ENCODE results near the gene EPHB1. TPM values are rescaled to one million over a fixed set of nuclear protein-coding genes. Genes with fewer than 3 reads are reported as not detected.

EPHB1 gene
- total RNA-seq, 1 donor from 2014 or later = 0.71 TPM

- H3K4me1 Mint-ChIP-seq (ENCODE audit: low read depth) = no peaks in the 10 kb centered on the region
- intact Hi-C loops (cut with micrococcal nuclease) = no loop called here
Measured at GRCh38 chr3:134847349-134847748, 52.3 kb downstream of the EPHB1 start.

GRCh38 chr3:134849561-134849960 lies 54.5 kb downstream of the EPHB1 start:
- intact Hi-C loops (cut with micrococcal nuclease) = no loop called here
- DNase-seq (ENCODE audit: low spot score) = no peak
- Mint-ChIP-seq H3K4me3 (ENCODE audit: low read depth) (no peak overlapping the region), H3K4me1 (ENCODE audit: low read depth) (peaks cover 8% of the 10 kb centered on the region), H3K36me3 (ENCODE audit: low read depth) (no peaks in the 10 kb centered on the region), H3K9me3 (no peaks in the 10 kb centered on the region), H3K27me3 (ENCODE audit: low read depth) (no peaks in the 10 kb centered on the region), H3K27ac (no peak overlapping the region)

More at GRCh38 chr3:134847349-134847748, 52.3 kb downstream of the EPHB1 start:
- Mint-ChIP-seq H3K4me3 (ENCODE audit: low read depth) (no peak overlapping the region), H3K27me3 (ENCODE audit: low read depth) (peaks cover 10% of the 10 kb centered on the region), H3K36me3 (ENCODE audit: low read depth) (no peaks in the 10 kb centered on the region), H3K9me3 (peaks cover 17% of the 10 kb centered on the region), H3K27ac (no peak overlapping the region)
- DNase-seq (ENCODE audit: low spot score) = no peak

GRCh38 chr3:134850761-134851160 lies 55.7 kb downstream of the EPHB1 start:
- Mint-ChIP-seq H3K4me3 (ENCODE audit: low read depth) (no peak overlapping the region), H3K36me3 (ENCODE audit: low read depth) (no peaks in the 10 kb centered on the region), H3K9me3 (no peaks in the 10 kb centered on the region), H3K27me3 (ENCODE audit: low read depth) (no peaks in the 10 kb centered on the region), H3K4me1 (ENCODE audit: low read depth) (peaks cover 8% of the 10 kb centered on the region), H3K27ac (no peak overlapping the region)
- no peak for DNase-seq (ENCODE audit: low spot score)
- intact Hi-C loops (cut with micrococcal nuclease) = no loop called here

GRCh38 chr3:134852132-134852531 lies 57.1 kb downstream of the EPHB1 start:
- intact Hi-C loops (cut with micrococcal nuclease) = no loop called here
- no peak for DNase-seq (ENCODE audit: low spot score)
- Mint-ChIP-seq H3K4me3 (ENCODE audit: low read depth) (no peak overlapping the region), H3K27me3 (ENCODE audit: low read depth) (no peaks in the 10 kb centered on the region), H3K36me3 (ENCODE audit: low read depth) (no peaks in the 10 kb centered on the region), H3K4me1 (ENCODE audit: low read depth) (peaks cover 8% of the 10 kb centered on the region), H3K27ac (no peak overlapping the region), H3K9me3 (no peaks in the 10 kb centered on the region)

- no peak overlapping the region for H3K4me3 Mint-ChIP-seq (ENCODE audit: low read depth)
- H3K27me3 Mint-ChIP-seq (ENCODE audit: low read depth) = no peaks in the 10 kb centered on the region
- no peaks in the 10 kb centered on the region for H3K9me3 Mint-ChIP-seq
- H3K4me1 Mint-ChIP-seq (ENCODE audit: low read depth) = peaks cover 8% of the 10 kb centered on the region
- DNase-seq (ENCODE audit: low spot score) = no peak
- intact Hi-C loops (cut with micrococcal nuclease) = no loop called here
- H3K27ac Mint-ChIP-seq = no peak overlapping the region
- H3K36me3 Mint-ChIP-seq (ENCODE audit: low read depth) = no peaks in the 10 kb centered on the region
Measured at GRCh38 chr3:134852893-134853351, 57.9 kb downstream of the EPHB1 start.

- no peak for DNase-seq (ENCODE audit: low spot score)
- Mint-ChIP-seq H3K4me1 (ENCODE audit: low read depth) (peaks cover 8% of the 10 kb centered on the region), H3K36me3 (ENCODE audit: low read depth) (no peaks in the 10 kb centered on the region), H3K27me3 (ENCODE audit: low read depth) (no peaks in the 10 kb centered on the region), H3K4me3 (ENCODE audit: low read depth) (no peak overlapping the region), H3K9me3 (no peaks in the 10 kb centered on the region), H3K27ac (no peak overlapping the region)
- intact Hi-C loops (cut with micrococcal nuclease) = no loop called here
Measured at GRCh38 chr3:134854254-134854653, 59.2 kb downstream of the EPHB1 start.

GRCh38 chr3:134857356-134857755 lies 62.3 kb downstream of the EPHB1 start:
- no peak overlapping the region for H3K27ac Mint-ChIP-seq
- H3K27me3 Mint-ChIP-seq (ENCODE audit: low read depth) = no peaks in the 10 kb centered on the region
- no peak overlapping the region for H3K4me3 Mint-ChIP-seq (ENCODE audit: low read depth)
- no peak for DNase-seq (ENCODE audit: low spot score)
- H3K4me1 Mint-ChIP-seq (ENCODE audit: low read depth) = peaks cover 8% of the 10 kb centered on the region
- H3K36me3 Mint-ChIP-seq (ENCODE audit: low read depth) = no peaks in the 10 kb centered on the region
- intact Hi-C loops (cut with micrococcal nuclease) = no loop called here
- H3K9me3 Mint-ChIP-seq = no peaks in the 10 kb centered on the region

- H3K27me3 Mint-ChIP-seq (ENCODE audit: low read depth) = no peaks in the 10 kb centered on the region
- intact Hi-C loops (cut with micrococcal nuclease) = no loop called here
- H3K4me1 Mint-ChIP-seq (ENCODE audit: low read depth) = peaks cover 4% of the 10 kb centered on the region
- H3K27ac Mint-ChIP-seq = no peak overlapping the region
- H3K4me3 Mint-ChIP-seq (ENCODE audit: low read depth) = no peak overlapping the region
- H3K36me3 Mint-ChIP-seq (ENCODE audit: low read depth) = no peaks in the 10 kb centered on the region
- H3K9me3 Mint-ChIP-seq = no peaks in the 10 kb centered on the region
- no peak for DNase-seq (ENCODE audit: low spot score)
Measured at GRCh38 chr3:134857776-134858362, 62.8 kb downstream of the EPHB1 start.

- H3K9me3 Mint-ChIP-seq = no peaks in the 10 kb centered on the region
- no peak for DNase-seq (ENCODE audit: low spot score)
- intact Hi-C loops (cut with micrococcal nuclease) = no loop called here
- no peak overlapping the region for H3K27ac Mint-ChIP-seq
- no peaks in the 10 kb centered on the region for H3K36me3 Mint-ChIP-seq (ENCODE audit: low read depth)
- no peaks in the 10 kb centered on the region for H3K4me1 Mint-ChIP-seq (ENCODE audit: low read depth)
- H3K4me3 Mint-ChIP-seq (ENCODE audit: low read depth) = no peak overlapping the region
- no peaks in the 10 kb centered on the region for H3K27me3 Mint-ChIP-seq (ENCODE audit: low read depth)
Measured at GRCh38 chr3:134858441-134859035, 63.5 kb downstream of the EPHB1 start.

GRCh38 chr3:134859341-134859740 lies 64.3 kb downstream of the EPHB1 start:
- Mint-ChIP-seq H3K9me3 (no peaks in the 10 kb centered on the region), H3K36me3 (ENCODE audit: low read depth) (no peaks in the 10 kb centered on the region), H3K4me3 (ENCODE audit: low read depth) (no peak overlapping the region), H3K27ac (no peak overlapping the region), H3K27me3 (ENCODE audit: low read depth) (no peaks in the 10 kb centered on the region), H3K4me1 (ENCODE audit: low read depth) (no peaks in the 10 kb centered on the region)
- intact Hi-C loops (cut with micrococcal nuclease) = no loop called here
- DNase-seq (ENCODE audit: low spot score) = no peak

GRCh38 chr3:134860141-134860540 lies 65.1 kb downstream of the EPHB1 start:
- Mint-ChIP-seq H3K36me3 (ENCODE audit: low read depth) (no peaks in the 10 kb centered on the region), H3K27ac (no peak overlapping the region), H3K4me1 (ENCODE audit: low read depth) (no peaks in the 10 kb centered on the region), H3K9me3 (no peaks in the 10 kb centered on the region), H3K27me3 (ENCODE audit: low read depth) (peaks cover 5% of the 10 kb centered on the region), H3K4me3 (ENCODE audit: low read depth) (no peak overlapping the region)
- intact Hi-C loops (cut with micrococcal nuclease) = no loop called here
- DNase-seq (ENCODE audit: low spot score) = no peak

- H3K4me1 Mint-ChIP-seq (ENCODE audit: low read depth) = no peaks in the 10 kb centered on the region
- DNase-seq (ENCODE audit: low spot score) = no peak
Measured at GRCh38 chr3:134863915-134864314, 68.9 kb downstream of the EPHB1 start.

GRCh38 chr3:134864636-134865035 lies 69.6 kb downstream of the EPHB1 start:
- no peak for DNase-seq (ENCODE audit: low spot score)
- no peak overlapping the region for H3K27ac Mint-ChIP-seq
- intact Hi-C loops (cut with micrococcal nuclease) = no loop called here
- peaks cover 9% of the 10 kb centered on the region for H3K27me3 Mint-ChIP-seq (ENCODE audit: low read depth)
- H3K9me3 Mint-ChIP-seq = no peaks in the 10 kb centered on the region
- no peaks in the 10 kb centered on the region for H3K36me3 Mint-ChIP-seq (ENCODE audit: low read depth)
- no peak overlapping the region for H3K4me3 Mint-ChIP-seq (ENCODE audit: low read depth)
- no peaks in the 10 kb centered on the region for H3K4me1 Mint-ChIP-seq (ENCODE audit: low read depth)

More at GRCh38 chr3:134863915-134864314, 68.9 kb downstream of the EPHB1 start:
- Mint-ChIP-seq H3K4me3 (ENCODE audit: low read depth) (no peak overlapping the region), H3K36me3 (ENCODE audit: low read depth) (no peaks in the 10 kb centered on the region), H3K27ac (no peak overlapping the region), H3K9me3 (no peaks in the 10 kb centered on the region), H3K27me3 (ENCODE audit: low read depth) (peaks cover 8% of the 10 kb centered on the region)
- intact Hi-C loops (cut with micrococcal nuclease) = no loop called here

Measured in activated T-helper 2 cell treated with anti-CD3 and anti-CD28 coated beads, Interferon-gamma antibody, Interleukin-2, Interleukin-4, amounts not matched to agents 10 μg/mL and 5 μg/mL and 100 μg/mL, durations not matched to agents 14 hours and 24 hours and 36 hours (primary cell).